ENCODE results near the gene CNKSR2.

GRCh38 chrX:21487832-21488231 lies 113.6 kb downstream of the CNKSR2 start:
- TF ChIP-seq CTCF (IDR thresholded peaks at IDR 0.05) (no peak), EZH2 (IDR thresholded peaks at IDR 0.05) (no peak)

Measured in neural progenitor cell (in vitro differentiated cells).